CD14-positive monocyte (primary cell): Measurements from ENCODE around the gene CIITA. TPM values are rescaled to one million over a fixed set of nuclear protein-coding genes. Genes with fewer than 3 reads are reported as not detected.

Experiments
- DNase-seq, 3 donors: peaks; one replicate each; pipeline ENCODE4 v3.0.0-alpha.2; 2011 to 2022
- H2AFZ ChIP-seq: 2 replicates; pipeline ENCODE4 v1.6.0; 2012; ENCODE audit warnings: mild to moderate bottlenecking, low read depth, low read length, inconsistent platforms; ENCODE audit not compliant: insufficient read depth, poor library complexity, severe bottlenecking
- H3K27ac ChIP-seq, 2 donors: 1 replicate in 1 of 2; 2 replicates in 1 of 2; pipeline ENCODE4 v1.5.1; 2012 to 2013; ENCODE audit warnings: low read length in 2 of 2, control low read depth in 1 of 2, inconsistent platforms in 1 of 2, low read depth in 1 of 2, mild to moderate bottlenecking in 1 of 2
- H3K27me3 ChIP-seq, 2 donors: one replicate each; pipeline versions ENCODE4 v1.6.0 to v1.6.1; 2011 to 2013; ENCODE audit warnings: low read length in 2 of 2; ENCODE audit not compliant: control insufficient read depth in 2 of 2, insufficient read depth in 2 of 2
- H3K36me3 ChIP-seq, 2 donors: replicated peaks in 1 of 2; 1 replicate in 1 of 2; 2 replicates in 1 of 2; pipeline versions ENCODE4 v1.5.1 to v1.6.1; 2012 to 2013; ENCODE audit warnings: low read length in 2 of 2, control low read depth in 1 of 2, inconsistent platforms in 1 of 2, mild to moderate bottlenecking in 1 of 2; ENCODE audit not compliant: insufficient read depth in 2 of 2, control insufficient read depth in 1 of 2
- H3K4me1 ChIP-seq, 2 donors: 1 replicate in 1 of 2; 2 replicates in 1 of 2; pipeline versions ENCODE4 v1.5.1 to v1.6.1; 2012 to 2013; ENCODE audit warnings: low read length in 2 of 2, control low read depth in 1 of 2, inconsistent platforms in 1 of 2, mild to moderate bottlenecking in 1 of 2, moderate library complexity in 1 of 2; ENCODE audit not compliant: insufficient read depth in 2 of 2, control insufficient read depth in 1 of 2
- H3K4me2 ChIP-seq: replicated peaks from 2 replicates; pipeline ENCODE3; 2012; ENCODE audit warnings: low read length, moderate library complexity, mild to moderate bottlenecking; ENCODE audit not compliant: poor library complexity, severe bottlenecking; ENCODE audit errors: extremely low read depth
- H3K4me3 ChIP-seq, 3 experiments: fragments of 200-600 bp in 1 of 3; sonication (generic) in 1 of 3; replicated peaks in 1 of 3; 1 replicate in 2 of 3; 2 replicates in 1 of 3; pipeline ENCODE4 v1.5.1; 2011 to 2013; ENCODE audit warnings: low read length in 3 of 3, mild to moderate bottlenecking in 3 of 3, control low read depth in 2 of 3, low read depth in 2 of 3, inconsistent platforms in 1 of 3, moderate library complexity in 1 of 3
- H3K79me2 ChIP-seq: 2 replicates; pipeline ENCODE4 v1.6.0; 2012; ENCODE audit warnings: mild to moderate bottlenecking, control low read depth, inconsistent platforms, low read length, moderate library complexity; ENCODE audit not compliant: insufficient read depth
- H3K9ac ChIP-seq: 2 replicates; pipeline ENCODE4 v1.6.0; 2017; ENCODE audit warnings: low read length, mild to moderate bottlenecking; ENCODE audit not compliant: insufficient read depth, poor library complexity, severe bottlenecking
- H3K9me3 ChIP-seq, 2 donors: replicated peaks in 1 of 2; 1 replicate in 1 of 2; 2 replicates in 1 of 2; pipeline versions ENCODE4 v1.5.1 to v1.6.1; 2012 to 2013; ENCODE audit warnings: low read length in 2 of 2, control low read depth in 1 of 2; ENCODE audit not compliant: control insufficient read depth in 1 of 2, insufficient read depth in 1 of 2
- H4K20me1 ChIP-seq: 2 replicates; pipeline ENCODE4 v1.6.0; 2012; ENCODE audit warnings: mild to moderate bottlenecking, low read length, control low read depth, moderate library complexity; ENCODE audit not compliant: insufficient read depth
- H3K27ac Mint-ChIP-seq, 7 donors: one replicate each; pipeline ENCODE4 v1.8.0; 2020; ENCODE audit warnings: mild to moderate bottlenecking in 7 of 7, mixed read lengths in 7 of 7, moderate library complexity in 6 of 7, inconsistent platforms in 2 of 7
- H3K27me3 Mint-ChIP-seq, 3 donors: one replicate each; pipeline ENCODE4 v1.8.0; 2021 to 2022; ENCODE audit warnings: low read depth in 3 of 3, mild to moderate bottlenecking in 3 of 3, mixed read lengths in 3 of 3, moderate library complexity in 3 of 3, inconsistent platforms in 1 of 3
- H3K36me3 Mint-ChIP-seq, 2 donors: one replicate each; pipeline ENCODE4 v1.8.0; 2020; ENCODE audit warnings: mixed read lengths in 2 of 2, inconsistent platforms in 1 of 2, mild to moderate bottlenecking in 1 of 2
- H3K4me1 Mint-ChIP-seq: one replicate; pipeline ENCODE4 v1.8.0; 2020; ENCODE audit warnings: mild to moderate bottlenecking, mixed read lengths
- H3K4me3 Mint-ChIP-seq, 2 donors: one replicate each; pipeline ENCODE4 v1.8.0; 2020; ENCODE audit warnings: mild to moderate bottlenecking in 2 of 2, mixed read lengths in 2 of 2, moderate library complexity in 1 of 2
- H3K9me3 Mint-ChIP-seq, 7 donors: one replicate each; pipeline ENCODE4 v1.8.0; 2020 to 2022; ENCODE audit warnings: mixed read lengths in 7 of 7, mild to moderate bottlenecking in 6 of 7, moderate library complexity in 6 of 7, inconsistent platforms in 2 of 7
- CTCF ChIP-seq: fragments of 200-600 bp; IDR thresholded peaks from one replicate; pipeline ENCODE4 v1.8.0; 2022; ENCODE audit warnings: antibody characterized with exemption, mild to moderate bottlenecking
- WGBS: methylation state at CpG from one replicate; pipeline ENCODE4 v1.1.5; 2013; ENCODE audit warnings: missing lambda C conversion rate; ENCODE audit not compliant: insufficient coverage; 5-methylcytosine and 5-hydroxymethylcytosine counted together
- intact Hi-C, 2 donors: fragments of 100-400 bp; cut with micrococcal nuclease; formaldehyde crosslinking; loops; one replicate each; pipeline versions ENCODE4 v1.15.0 to v1.15.1; 2023
- polyA plus RNA-seq, 3 donors: library from polyadenylated mRNA; depleted of rRNA in 1 of 3; unstranded in 2 of 3; stranded (reverse) in 1 of 3; fragments of 300-500 nt in 2 of 3; fragments of >200 nt in 1 of 3; fragmentation: Illumina TruSeq in 2 of 3; gene quantifications; 1 replicate in 2 of 3; 2 replicates in 1 of 3; pipeline ENCODE4 v1.2.3, GENCODE V29; 2012 to 2021

The CIITA gene
- polyA plus RNA-seq, 3 donors, result 15.6 to 178 (median 22.1) TPM

GRCh38 chr16:10883004-10883403, 6.0 kb downstream of the CIITA start:
- Histone ChIP-seq H3K36me3 (peaks cover 26 to 33% of the 10 kb centered on the region in 2 donors), H3K27me3 (no peaks in the 10 kb centered on the region), H2AFZ (no peak overlapping the region), H3K27ac (peak overlapping the region; percentile 3 to 82), H4K20me1 (peaks cover 87% of the 10 kb centered on the region), H3K9me3 (no peaks in the 10 kb centered on the region), H3K79me2 (peaks cover 100% of the 10 kb centered on the region), H3K4me1 (peaks cover 91 to 94% of the 10 kb centered on the region in 2 donors), H3K9ac (no peak overlapping the region), H3K4me3 (no peak overlapping the region), H3K4me2 (no peak overlapping the region)
- intact Hi-C loops, result no loop called here
- no peaks in the 10 kb centered on the region for H3K27me3 Mint-ChIP-seq
- peak overlapping the region in 2 of 7 donors; percentile 31 to 78 for H3K27ac Mint-ChIP-seq
- WGBS, result 95% methylated on average over 3 of the region's 7 CpGs
- no peak overlapping the region for H3K4me3 Mint-ChIP-seq
- H3K4me1 Mint-ChIP-seq, result peaks cover 87% of the 10 kb centered on the region
- TF ChIP-seq CTCF, result no peak
- no peaks in the 10 kb centered on the region for H3K9me3 Mint-ChIP-seq
- DNase-seq, result no peak
- H3K36me3 Mint-ChIP-seq, result peaks cover 37 to 42% of the 10 kb centered on the region in 2 donors

- Histone ChIP-seq H3K27ac (peak overlapping the region; percentile 77 to 82), H3K79me2 (peaks cover 100% of the 10 kb centered on the region), H3K36me3 (peaks cover 26 to 34% of the 10 kb centered on the region in 2 donors), H3K4me1 (peaks cover 97 to 99% of the 10 kb centered on the region in 2 donors), H2AFZ (no peak overlapping the region), H3K4me2 (peak overlapping the region; percentile 48), H3K9me3 (no peaks in the 10 kb centered on the region), H3K27me3 (no peaks in the 10 kb centered on the region), H4K20me1 (peaks cover 94% of the 10 kb centered on the region), H3K9ac (no peak overlapping the region), H3K4me3 (peak overlapping the region in 1 of 3 experiments; percentile 52)
- DNase-seq, result peak; percentile 47 to 78 (median 74)
- no peak for TF ChIP-seq CTCF
- 3% methylated on average over 5 of the region's 6 CpGs for WGBS
- Mint-ChIP-seq H3K9me3 (no peaks in the 10 kb centered on the region), H3K4me3 (peak overlapping the region in 1 of 2 donors; percentile 85), H3K27ac (peak overlapping the region; percentile 90 to 98 (median 94)), H3K36me3 (peaks cover 52% of the 10 kb centered on the region in 2 donors), H3K27me3 (no peaks in the 10 kb centered on the region), H3K4me1 (peaks cover 96% of the 10 kb centered on the region)
- intact Hi-C loops, result no loop called here
Observed at GRCh38 chr16:10885246-10885645, 8.2 kb downstream of the CIITA start.
